Globus pallidus (tissue), 1 donor: ENCODE data around the gene SEMA4A.
"Not testable (repeated sequence)": the region's sequence is repeated elsewhere in the genome, so short reads cannot be mapped to it uniquely, and the experiment has no call there.

Source experiments
- DNase-seq: peaks from one replicate; pipeline ENCODE4 v3.0.0-alpha.2; 2015; ENCODE audit warnings: low spot score

Gene SEMA4A

GRCh38 chr1:156194300-156194652, 40.9 kb downstream of the SEMA4A start:
- no peak for DNase-seq

GRCh38 chr1:156195853-156196252, 42.5 kb downstream of the SEMA4A start:
- DNase-seq: no peak

GRCh38 chr1:156196445-156196844, 43.1 kb downstream of the SEMA4A start:
- DNase-seq: no peak

- DNase-seq: no peak
Observed at GRCh38 chr1:156198831-156199349, 45.5 kb downstream of the SEMA4A start.

GRCh38 chr1:156200044-156200443, 46.7 kb downstream of the SEMA4A start:
- no peak for DNase-seq

GRCh38 chr1:156203331-156203730, 49.9 kb downstream of the SEMA4A start:
- no peak for DNase-seq

GRCh38 chr1:156204686-156205085, 51.3 kb downstream of the SEMA4A start:
- DNase-seq: no peak

GRCh38 chr1:156211243-156211642, 57.9 kb downstream of the SEMA4A start:
- no peak for DNase-seq

GRCh38 chr1:156212130-156212529, 58.7 kb downstream of the SEMA4A start:
- no peak for DNase-seq

- DNase-seq: peak; percentile 97
Observed at GRCh38 chr1:156212833-156213643, 59.7 kb downstream of the SEMA4A start, which contains the start of gene PMF1. Gene PMF1 (plus strand): TSS chr1:156213007. CDS start chr1:156213016, 9 bp downstream.

GRCh38 chr1:156213644-156213966, 60.2 kb downstream of the SEMA4A start:
- no peak for DNase-seq

GRCh38 chr1:156214024-156214748, 60.8 kb downstream of the SEMA4A start:
- no peak for DNase-seq

GRCh38 chr1:156216361-156217086, 63.1 kb downstream of the SEMA4A start:
- not testable (repeated sequence) for DNase-seq

- DNase-seq: no peak
Observed at GRCh38 chr1:156217871-156218270, 64.5 kb downstream of the SEMA4A start.

- DNase-seq: no peak
Observed at GRCh38 chr1:156220226-156220625, 66.8 kb downstream of the SEMA4A start.

GRCh38 chr1:156221986-156222692, 68.8 kb downstream of the SEMA4A start:
- no peak for DNase-seq

- no peak for DNase-seq
Observed at GRCh38 chr1:156225677-156226014, 72.3 kb downstream of the SEMA4A start.

- no peak for DNase-seq
Observed at GRCh38 chr1:156226116-156226538, 72.7 kb downstream of the SEMA4A start.

- no peak for DNase-seq
Observed at GRCh38 chr1:156226782-156227181, 73.4 kb downstream of the SEMA4A start.
